PFSK-1 (cell line): ENCODE data around the gene EVA1B.

Experiments
- FOXP2 ChIP-seq: optimal IDR thresholded peaks from 2 replicates; pipeline ENCODE3; 2011; ENCODE audit warnings: borderline replicate concordance, control low read depth, inconsistent platforms; ENCODE audit not compliant: insufficient read depth; ENCODE audit errors: extremely low read length, extremely low read depth
- POLR2AphosphoS5 ChIP-seq: IDR thresholded peaks from 2 replicates; pipeline ENCODE4 v1.6.1; 2012; ENCODE audit warnings: low read depth, mild to moderate bottlenecking, control low read depth, low read length, moderate library complexity
- REST ChIP-seq, 2 experiments: IDR thresholded peaks; 2 replicates each; pipeline versions ENCODE4 v1.6.1 to v1.8.0; 2011 to 2012; ENCODE audit warnings: low read depth in 2 of 2, low read length in 2 of 2, control low read depth in 1 of 2, inconsistent platforms in 1 of 2, mild to moderate bottlenecking in 1 of 2, moderate library complexity in 1 of 2; ENCODE audit not compliant: insufficient read depth in 1 of 2
- SIN3A ChIP-seq: IDR thresholded peaks from 2 replicates; pipeline ENCODE4 v1.6.1; 2012; ENCODE audit warnings: mild to moderate bottlenecking, low read length, moderate library complexity, borderline replicate concordance; ENCODE audit not compliant: insufficient read depth
- TAF1 ChIP-seq: IDR thresholded peaks from 2 replicates; pipeline ENCODE4 v1.6.1; 2012; ENCODE audit warnings: low read length, control low read depth, borderline replicate concordance; ENCODE audit not compliant: insufficient read depth

Gene EVA1B

GRCh38 chr1:36342426-36343185, 19.2 kb upstream of the EVA1B start:
- TF ChIP-seq TAF1 (no peak), SIN3A (no peak), FOXP2 (no peak), POLR2AphosphoS5 (no peak), REST (IDR thresholded peaks at IDR 0.05; ENCODE audit: insufficient read depth in 1 of 2, low read depth in 2 of 2, low read length in 2 of 2) (no peak)

- TF ChIP-seq TAF1 = no peak
- no peak for TF ChIP-seq POLR2AphosphoS5
- TF ChIP-seq FOXP2 = no peak
- no peak for TF ChIP-seq REST (IDR thresholded peaks at IDR 0.05; ENCODE audit: insufficient read depth in 1 of 2, low read depth in 2 of 2, low read length in 2 of 2)
- TF ChIP-seq SIN3A = no peak
Observed at GRCh38 chr1:36341626-36342320, 18.3 kb upstream of the EVA1B start.

- TF ChIP-seq TAF1 (no peak), SIN3A (no peak), REST (IDR thresholded peaks at IDR 0.05; ENCODE audit: insufficient read depth in 1 of 2, low read depth in 2 of 2, low read length in 2 of 2) (no peak), POLR2AphosphoS5 (no peak), FOXP2 (no peak)
Observed at GRCh38 chr1:36339615-36340014, 16.2 kb upstream of the EVA1B start.

- TF ChIP-seq SIN3A (no peak), FOXP2 (no peak), POLR2AphosphoS5 (no peak), TAF1 (no peak), REST (IDR thresholded peaks at IDR 0.05; ENCODE audit: insufficient read depth in 1 of 2, low read depth in 2 of 2, low read length in 2 of 2) (no peak)
Observed at GRCh38 chr1:36339215-36339614, 15.8 kb upstream of the EVA1B start.
